ENCODE data around the gene GNA12.
"Not testable (repeated sequence)": the region's sequence is repeated elsewhere in the genome, so short reads cannot be mapped to it uniquely, and the experiment has no call there.

The GNA12 gene

DNA sequence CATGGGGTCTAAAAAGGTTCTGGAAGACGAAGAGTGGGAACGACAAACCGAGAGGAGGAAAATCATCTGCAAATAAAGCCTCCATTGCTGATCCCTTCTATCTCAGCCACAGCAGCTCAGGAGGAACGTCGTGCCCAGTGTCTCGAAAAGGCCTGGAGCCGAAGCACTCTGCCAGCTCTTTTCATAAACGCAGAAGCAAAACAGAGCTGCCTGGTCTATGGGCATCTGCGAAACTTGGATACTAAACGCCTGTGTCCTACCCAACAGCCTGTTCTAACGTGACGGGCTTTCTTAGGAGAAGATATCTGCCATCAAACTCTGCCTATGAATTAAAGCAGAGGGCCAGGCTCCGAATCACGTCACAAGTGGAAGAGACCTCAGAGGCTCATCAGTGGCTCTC, 68.7 kb downstream of the GNA12 start:
- DNase-seq = no peak

DNA sequence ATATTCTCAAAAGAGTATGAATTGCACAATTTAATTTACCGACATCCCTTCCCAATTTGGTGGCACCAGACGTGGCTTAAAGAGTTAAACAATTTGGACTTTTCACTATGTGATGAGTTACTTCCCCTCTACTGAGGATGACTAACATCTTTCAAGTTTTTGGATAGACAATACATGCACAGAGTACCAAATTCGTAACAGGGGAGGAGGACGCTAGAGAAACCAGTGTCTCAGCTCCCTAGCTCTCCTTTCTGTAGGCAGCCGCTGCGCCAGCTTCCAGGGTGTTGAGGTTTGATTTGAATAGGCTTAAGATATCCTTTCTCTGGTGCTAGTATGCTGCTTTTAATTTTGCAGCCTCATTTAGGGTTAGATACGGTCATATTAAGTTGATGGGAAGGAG, 69.2 kb downstream of the GNA12 start:
- DNase-seq = peak; percentile 70

DNA sequence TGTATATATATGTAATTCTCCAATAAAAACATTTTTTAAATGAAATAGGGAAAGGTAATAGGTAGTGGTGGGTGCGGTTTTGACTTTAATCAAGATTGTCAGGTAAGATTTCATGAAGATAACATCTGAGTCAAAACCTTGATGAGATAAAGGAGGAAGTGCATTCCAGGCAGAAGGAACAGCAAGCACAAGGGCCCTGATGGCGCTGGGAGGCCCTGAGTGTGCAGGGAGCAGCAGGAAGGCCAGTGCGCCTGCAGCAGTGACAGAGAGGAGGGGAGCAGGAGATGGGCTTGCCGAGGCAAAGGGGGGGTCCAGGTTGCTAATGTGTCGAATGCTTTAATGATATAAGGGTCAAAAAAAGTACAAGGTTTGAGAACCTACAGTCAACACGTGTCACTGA, 69.8 kb downstream of the GNA12 start:
- no peak for DNase-seq

DNA sequence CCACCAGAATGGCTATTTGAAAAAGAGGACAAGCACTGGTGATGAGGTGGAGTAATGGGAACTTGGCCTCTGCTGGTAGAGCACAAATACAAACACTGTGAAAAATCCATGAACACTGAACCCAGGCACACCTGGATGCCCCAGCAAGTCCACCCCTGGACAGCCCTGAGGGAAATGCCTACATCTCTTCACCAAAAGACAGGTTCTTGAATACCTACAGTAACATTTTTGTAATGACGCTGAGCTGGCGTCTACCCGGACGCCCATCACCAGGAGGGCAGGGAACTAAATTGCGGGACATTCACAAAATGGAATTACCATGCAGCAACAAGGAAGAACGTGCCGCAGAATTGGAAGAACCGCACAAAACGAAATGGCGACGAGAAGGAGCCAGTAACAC, 70.5 kb downstream of the GNA12 start:
- no peak for DNase-seq

DNA sequence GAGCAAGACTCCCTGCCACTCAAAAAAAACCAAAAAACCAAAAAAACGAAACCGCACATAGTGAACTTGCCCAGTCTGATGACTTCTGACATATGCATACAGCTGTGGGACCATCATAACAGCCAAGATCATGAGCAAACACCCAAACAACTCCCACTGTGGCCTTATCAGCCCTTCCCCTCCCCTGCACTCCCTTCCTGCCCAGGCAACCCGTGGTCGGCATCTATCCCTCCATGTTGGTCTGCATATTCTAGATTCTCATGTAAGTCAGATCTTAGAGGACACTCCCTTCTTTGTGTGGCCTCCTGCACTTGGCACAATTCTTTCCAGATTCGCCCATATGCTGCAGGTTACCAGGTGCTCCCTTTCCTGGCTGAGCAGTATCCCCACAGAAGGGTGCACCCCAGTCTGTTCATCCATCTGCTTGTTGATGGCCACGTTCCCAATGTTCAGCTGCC, 72.8 kb downstream of the GNA12 start:
- peak; percentile 58 for DNase-seq

DNA sequence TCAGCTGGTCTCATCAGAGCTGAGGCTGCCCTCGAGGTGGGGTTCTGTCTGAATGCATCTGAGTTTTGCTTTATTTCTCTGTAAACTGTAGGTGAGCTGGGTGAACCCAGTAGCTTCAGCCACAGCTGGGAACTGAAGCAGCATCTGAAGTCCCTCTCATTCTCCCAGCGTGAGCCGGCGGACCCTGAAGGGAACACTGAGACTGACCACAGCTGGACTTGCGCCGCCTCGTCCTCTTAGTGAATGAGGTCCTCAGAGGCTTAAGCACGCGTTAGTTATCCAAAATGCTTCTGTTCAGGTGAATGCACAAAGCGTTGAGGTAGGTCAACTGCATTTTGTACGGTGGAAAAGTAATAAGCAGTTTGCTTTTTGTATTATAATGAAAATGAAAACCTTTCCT, 79.5 kb downstream of the GNA12 start:
- no peak for DNase-seq

DNA sequence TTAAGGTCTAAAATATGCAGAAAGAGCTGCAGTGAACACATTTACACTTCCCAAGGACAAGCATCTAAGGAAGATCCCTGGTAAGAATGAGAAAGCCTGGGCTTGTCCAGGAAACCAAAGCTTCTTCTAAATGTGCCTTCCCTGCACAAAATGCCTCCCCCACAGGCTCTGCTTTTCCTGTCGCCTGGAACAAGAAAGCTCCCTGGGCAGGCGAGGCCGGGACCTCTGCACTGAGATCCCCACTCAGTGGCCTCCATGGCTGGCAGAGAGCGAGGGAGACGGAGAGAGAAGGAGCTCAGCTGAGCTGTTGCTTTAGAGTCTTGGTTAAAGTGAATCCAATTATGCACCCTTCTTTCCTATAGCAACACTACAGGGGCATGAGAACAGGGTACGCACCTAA, 80.5 kb downstream of the GNA12 start:
- DNase-seq = no peak

DNA sequence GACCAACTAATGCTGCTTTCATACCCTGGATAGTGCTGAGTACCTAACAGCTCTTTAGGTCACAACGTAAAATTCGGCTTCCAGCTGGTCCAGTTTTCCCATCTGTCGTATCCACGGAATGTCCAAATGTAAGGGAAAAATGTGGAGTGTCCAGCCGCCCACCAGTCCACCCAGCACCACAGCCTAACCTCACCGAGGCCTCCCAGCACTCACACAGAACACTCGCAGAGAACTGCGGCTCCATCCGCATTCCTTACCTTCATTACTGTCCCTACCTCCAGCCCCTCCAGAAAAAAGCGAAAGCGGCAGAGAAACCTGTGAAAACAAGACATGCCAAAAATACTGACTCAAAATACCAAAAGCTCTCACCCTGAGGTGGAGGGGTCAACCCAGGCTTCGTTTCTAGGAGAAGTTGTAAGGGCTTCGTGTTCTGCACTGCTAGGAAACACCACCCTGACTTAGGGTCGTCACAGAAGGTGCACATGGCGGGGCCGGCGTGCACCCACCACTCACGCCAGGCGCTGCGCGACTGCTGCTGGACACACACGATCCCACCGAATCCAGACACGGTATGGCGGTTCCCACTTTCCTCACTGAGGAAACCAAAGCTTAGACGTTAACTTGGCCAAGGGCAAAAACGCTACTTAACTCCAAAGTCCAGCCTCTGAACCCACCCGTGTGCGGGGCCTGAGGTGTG, 82.2 kb downstream of the GNA12 start:
- no peak for DNase-seq

DNA sequence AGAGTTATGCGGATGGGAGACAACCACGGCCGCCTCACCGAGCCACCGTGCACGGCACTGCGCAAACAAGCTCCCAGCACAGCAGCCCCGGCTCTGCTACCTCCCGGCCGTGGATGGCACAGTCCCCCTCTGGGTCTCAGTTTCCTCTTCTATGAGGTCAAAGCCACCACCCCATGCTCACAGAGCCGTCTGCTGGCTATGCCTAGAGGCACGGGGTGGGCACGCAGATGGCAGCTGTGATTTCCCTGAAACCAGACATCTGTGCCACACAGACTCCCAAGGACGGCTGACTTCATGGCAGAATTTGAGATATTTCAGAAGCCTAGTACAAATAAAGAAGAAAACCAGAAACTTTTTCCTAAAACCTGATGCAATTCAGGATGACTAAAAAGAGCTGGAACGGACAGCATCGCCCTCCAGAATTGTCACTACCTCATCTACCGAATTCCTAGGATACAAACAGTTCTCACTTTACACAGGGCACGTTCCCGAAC, 82.9 kb downstream of the GNA12 start:
- DNase-seq = no peak

DNA sequence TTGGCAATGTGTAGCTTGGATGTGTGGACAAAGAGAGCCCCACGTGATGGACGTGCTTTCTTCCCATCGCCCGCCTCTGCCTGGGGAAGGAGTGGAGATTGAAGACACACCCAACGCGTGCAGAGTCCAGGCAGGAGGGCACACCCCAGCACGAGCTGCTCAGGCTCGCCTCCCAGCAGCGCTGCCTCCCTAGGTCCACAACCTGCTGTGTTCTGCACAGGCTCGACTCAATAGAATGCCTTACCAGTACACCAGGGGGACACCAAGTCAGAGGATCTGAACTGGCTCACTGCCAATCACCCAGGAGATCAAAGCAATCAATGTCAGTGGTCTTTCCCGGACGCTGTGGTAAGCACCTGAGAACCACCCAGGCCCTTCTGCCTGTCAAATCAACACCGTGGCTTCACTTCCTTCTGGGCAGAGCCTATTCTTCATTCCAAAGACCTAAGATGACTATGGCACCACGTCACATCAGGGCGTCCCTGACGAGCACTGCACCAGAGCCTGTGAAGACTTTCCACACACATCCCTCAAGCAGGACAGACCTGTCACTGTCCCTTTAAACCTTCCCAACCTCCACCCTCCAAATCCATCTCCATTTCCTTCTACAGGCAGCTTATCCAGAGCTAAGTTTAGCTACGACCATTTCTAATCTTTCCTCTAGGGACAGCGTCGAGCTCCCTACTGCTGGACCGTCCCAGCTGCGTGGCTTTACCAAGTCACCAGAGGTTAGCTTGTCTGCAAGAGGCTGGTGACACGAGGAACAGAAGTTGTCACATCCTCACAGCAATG, 83.8 kb downstream of the GNA12 start:
- peak; percentile 71 for DNase-seq

DNA sequence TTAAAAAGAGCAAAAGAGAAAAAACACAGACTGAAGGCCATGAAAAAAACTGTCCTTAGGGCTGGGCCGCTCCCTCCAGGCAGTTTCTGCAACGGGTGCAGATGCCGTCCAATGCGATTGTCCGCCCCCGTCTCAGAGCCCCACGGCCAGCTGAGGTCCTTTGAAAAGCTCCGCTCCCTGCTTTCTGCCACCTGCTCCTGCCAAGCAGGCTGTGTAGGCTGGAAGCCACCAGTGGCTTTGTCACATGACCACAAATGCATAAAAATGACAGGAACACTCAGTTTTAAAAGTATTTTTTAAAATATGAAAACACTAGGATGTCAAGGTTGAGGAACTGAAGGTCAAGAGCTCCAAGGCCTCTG, 84.4 kb downstream of the GNA12 start:
- DNase-seq = no peak

DNA sequence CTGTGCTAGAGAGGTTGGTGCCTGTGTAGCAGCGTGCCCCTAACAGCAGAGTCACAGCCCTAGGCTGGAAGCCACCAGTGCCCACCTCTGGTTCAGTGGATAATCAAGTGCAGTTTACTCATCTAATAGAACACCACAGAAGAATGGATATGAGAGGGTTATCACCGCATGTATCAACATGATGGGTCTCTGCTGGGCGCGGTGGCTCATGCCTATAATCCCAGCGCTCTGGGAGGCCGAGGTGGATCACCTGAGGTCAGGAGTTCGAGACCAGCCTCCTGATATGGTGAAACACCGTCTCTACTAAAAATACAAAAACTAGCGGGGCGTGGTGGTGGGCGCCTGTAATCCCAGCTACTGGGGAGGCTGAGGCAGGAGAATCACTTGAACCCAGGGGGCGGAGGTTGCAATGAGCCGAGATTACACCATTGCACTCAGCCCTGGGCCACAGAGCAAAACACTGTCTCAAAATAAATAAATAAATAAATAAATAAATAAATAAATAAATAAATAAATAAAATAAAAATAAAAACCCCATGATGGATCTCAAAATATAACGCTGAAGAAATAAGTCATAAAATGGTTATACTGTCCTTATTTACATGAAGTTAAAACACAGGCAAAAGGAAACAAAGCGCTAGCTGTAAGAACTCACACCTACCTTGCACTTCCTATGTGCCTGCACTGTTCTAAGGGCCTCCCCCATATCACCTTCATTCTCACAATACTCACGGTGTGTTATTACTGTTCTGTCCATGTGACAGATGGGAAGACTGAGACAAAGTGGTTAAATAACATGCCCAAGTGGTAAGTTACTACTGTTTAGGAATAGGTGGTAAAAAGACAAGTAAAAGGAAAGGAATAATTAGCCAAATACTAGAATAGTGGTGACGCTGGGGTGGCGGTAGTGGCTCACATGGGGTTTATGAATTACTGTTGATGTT, 85.2 kb downstream of the GNA12 start:
- DNase-seq = no peak

DNA sequence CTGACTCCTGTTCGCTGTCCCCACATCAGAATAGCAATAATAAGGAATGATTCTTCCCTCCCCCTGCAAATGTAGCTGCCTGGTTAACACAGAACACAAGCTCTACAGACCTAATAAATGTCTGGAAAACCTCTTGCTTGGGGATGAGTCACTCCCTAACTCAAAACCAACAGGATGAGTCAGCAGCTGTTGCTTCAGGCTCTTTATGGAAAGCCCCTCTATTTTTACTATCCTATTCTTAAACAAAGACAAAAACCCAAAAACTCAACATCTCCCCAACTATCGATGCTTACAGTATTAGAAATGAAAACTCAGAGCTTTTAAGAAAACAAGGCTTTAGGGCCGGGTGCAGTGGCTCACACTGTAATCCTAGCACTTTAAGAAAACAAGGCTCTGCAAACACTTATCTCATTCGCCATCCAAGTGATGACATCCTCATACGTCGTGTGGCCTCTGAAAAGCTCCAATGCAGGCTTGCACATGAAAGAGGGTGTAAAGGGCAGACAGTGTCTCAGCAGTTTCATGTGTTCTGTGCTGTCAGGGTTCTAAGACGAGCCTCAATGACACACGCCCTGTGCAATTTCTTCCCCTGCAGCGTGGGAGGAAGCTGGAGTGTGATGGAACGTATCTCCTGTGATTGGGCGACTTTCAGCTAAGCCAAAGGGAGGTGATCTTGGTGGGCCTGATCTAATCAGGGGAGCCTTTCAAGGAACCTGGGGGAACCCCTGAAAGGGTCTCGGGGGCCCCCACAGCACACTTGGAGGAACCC, 86.0 kb downstream of the GNA12 start:
- DNase-seq = peak; percentile 97

DNA sequence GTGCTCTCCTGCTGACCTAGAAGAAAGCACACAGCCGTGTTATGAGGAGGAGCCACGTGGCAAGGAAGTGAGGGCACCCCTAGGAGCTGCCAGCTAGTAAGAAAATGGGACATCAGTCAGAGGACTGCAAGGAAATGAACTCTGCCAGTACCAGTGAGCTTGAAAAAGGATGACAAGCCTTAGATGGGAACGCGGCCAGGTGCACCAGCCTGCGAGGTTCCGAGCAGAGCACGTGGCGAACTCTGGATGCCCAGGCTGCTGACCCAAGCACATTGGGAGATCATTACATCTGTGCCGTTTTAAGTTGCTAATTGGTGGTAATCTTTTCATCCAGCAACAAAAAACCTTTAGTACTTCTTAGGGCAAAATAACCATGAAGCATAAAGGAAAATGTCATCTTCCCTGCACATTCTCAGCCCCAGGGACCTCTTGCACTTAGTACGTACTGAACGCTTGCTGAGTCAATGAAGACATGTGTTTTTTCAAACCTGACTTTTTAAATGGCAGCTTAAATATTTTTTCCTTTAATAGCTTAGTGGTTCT, 86.7 kb downstream of the GNA12 start:
- DNase-seq = no peak

DNA sequence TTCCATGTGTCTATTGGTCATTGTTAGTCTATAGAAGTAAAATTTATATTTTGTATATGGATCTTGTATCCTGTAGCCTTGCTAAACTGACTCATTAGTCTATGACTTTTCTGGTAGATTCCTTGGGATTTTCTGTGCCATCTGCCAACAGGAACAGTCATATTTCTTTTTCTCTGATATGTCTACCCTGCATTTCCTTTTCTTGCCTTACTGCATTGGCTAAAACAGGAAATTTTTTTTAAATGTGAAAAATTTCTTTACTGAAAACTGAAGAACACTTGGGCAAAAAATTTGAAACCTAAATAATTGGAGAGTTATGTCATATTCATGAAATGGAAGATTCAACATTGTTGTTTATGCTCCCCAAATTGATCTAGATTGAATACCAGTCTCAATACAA, 88.6 kb downstream of the GNA12 start:
- DNase-seq = peak; percentile 48

DNA sequence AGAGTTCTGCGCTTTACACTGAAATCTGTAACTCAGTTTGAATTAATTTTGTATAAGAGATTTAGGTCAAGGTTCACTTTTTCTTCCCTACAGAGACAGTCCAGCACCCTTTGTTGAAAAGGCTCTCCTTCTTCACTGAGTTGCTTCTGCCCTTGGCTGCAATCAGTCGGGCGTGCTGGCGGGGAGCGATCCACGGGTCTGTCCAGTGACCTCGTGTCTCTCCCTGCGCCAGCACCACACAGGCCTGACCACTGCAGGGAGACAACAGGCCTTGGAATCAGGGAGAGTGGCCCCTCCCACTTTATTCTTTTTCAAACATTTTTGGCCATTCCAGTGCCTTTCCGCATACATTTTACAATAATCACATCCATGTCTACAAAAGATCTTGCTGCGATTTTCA, 89.2 kb downstream of the GNA12 start:
- no peak for DNase-seq

DNA sequence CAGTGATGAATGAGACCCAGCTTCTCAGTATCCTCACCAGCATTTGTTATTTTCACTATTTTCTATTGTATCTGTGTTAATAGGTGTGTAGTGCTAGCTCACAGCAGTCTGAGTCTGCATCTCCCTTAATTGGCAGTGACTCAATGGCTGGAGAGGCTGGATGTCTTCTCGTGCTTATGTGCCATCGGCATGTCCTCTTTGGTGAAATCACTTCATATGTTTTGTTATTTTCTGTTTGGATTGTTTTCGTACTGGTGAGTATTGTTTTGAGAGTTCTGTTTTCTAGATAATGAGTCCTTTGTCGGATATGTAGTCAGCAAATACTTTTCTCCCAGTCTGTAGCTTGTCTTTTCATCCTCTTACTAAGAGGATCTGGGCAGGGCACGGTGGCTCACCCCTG, 90.0 kb downstream of the GNA12 start:
- no peak for DNase-seq

DNA sequence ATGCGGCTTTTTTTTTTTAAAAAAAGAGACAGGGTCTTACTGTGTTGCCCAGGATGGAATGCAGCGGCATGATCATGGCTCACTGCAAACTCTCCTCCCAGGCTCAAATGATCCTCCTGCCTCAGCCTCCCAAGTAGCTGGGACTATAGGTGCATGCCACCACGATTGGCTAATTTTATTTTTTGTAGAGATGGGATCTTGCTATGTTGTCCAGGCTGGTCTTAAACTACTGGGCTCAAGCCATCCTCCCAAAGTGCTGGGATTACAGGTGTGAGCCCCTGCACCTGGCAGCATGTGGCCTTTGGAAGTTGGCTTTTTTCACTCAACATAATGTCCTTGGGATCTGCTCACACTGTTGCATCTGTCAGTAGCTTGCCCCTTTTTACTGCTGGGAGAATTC, 91.0 kb downstream of the GNA12 start:
- DNase-seq = no peak

DNA sequence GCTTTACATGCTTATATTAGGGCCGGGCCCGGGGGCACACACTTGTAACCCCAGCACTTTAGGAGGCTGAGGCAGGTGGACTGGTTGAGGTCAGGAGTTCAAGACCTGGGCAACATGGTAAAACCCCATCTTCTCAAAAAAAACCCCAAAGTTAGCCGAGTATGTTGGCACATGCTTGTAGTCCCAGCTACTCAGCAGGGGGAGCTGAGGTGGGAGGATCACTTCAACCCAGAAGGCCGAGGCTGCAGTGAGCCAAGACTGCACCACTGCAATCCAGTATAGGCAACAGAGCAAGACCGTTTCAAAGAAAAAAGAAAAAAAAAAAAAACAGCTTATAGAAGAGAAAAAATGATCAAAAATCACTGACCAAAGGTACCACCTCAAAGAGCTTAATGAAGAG, 93.0 kb downstream of the GNA12 start:
- no peak for DNase-seq

DNA sequence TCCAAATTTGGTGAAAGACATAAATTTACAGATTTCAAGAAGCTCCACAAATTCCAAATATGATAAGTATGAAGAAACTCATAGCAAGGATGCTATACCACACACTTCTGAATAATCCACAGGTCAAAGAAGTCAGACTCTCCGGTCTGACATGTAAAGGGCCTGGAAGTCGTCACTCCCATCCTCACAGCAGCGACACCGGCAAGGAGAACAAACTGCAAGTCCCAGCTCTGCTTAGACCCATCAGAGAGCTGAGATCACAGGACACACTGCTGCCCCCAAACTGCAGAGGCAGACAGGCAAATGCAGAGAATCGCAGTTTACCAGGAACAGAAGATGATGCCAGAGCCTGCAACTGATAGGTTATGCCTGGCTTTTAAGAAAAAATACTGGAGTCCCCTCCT, 94.1 kb downstream of the GNA12 start:
- DNase-seq = no peak

DNA sequence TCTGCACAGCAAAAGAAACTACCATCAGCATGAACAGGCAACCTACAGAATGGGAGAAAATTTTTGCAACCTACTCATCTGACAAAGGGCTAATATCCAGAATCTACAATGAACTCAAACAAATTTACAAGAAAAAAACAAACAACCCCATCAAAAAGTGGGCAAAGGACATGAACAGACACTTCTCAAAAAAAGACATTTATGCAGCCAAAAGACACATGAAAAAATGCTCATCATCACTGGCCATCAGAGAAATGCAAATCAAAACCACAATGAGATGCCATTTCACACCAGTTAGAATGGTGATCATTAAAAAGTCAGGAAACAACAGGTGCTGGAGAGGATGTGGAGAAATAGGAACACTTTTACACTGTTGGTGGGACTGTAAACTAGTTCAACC, 95.4 kb downstream of the GNA12 start:
- not testable (repeated sequence) for DNase-seq

DNA sequence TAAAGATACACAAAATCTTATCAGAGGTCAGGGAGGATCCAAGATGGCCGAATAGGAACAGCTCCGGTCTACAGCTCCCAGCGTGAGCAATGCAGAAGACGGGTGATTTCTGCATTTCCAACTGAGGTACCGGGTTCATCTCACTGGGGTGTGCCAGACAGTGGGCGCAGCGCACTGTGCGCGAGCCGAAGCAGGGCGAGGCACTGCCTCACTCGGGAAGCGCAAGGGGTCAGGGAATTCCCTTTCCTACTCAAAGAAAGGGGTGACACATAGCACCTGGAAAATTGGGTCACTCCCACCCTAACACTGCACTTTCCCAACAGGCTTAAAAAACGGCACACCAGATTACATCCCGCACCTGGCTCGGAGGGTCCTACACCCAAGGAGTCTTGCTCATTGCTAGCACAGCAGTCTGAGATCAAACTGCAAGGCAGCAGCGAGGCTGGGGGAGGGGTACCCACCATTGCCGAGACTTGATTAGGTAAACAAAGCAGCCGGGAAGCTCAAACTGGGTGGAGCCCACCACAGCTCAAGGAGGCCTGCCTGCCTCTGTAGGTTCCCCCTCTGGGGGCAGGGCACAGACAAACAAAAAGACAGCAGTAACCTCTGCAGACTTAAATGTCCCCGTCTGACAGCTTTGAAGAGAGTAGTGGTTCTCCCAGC, 100.5 kb downstream of the GNA12 start:
- DNase-seq = not testable (repeated sequence)

All from suppressor macrophage treated with lipopolysaccharide for 4 hours (primary cell).